ENCODE data around the gene SLC37A3. TPM values are rescaled to one million over a fixed set of nuclear protein-coding genes. Genes with fewer than 3 reads are reported as not detected.

SLC37A3 gene
- total and polyA plus RNA-seq, 8 donors, result 6.3 to 141 (median 55.2) TPM

DNA sequence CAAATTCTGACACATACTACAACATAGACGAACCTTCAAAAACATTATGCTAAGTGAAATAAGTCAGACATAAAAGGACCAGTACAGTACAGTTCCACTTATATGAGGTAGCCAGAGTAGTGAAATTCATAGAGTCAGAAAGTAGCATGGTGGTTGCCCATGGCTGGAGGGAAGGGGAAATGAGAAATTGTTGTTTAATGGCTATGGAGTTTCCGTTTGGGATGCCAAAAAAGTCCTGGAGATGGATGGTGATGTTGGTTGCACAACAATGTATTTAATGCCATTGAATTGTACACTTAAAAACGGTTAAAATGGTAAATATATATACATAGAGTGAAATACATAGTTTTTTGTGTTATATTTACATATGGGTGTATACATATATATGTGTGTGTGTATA lies 2.1 kb upstream of the SLC37A3 start:
- Histone ChIP-seq H3K4me3 (no peak overlapping the region), H3K9me3 (no peaks in the 10 kb centered on the region), H3K4me1 (peaks cover 14 to 47% (median 24%) of the 10 kb centered on the region in 4 donors), H3K36me3 (no peaks in the 10 kb centered on the region), H3K27me3 (peaks cover 0 to 14% (median 0%) of the 10 kb centered on the region in 3 donors), H3K27ac (no peak overlapping the region)
- intact Hi-C loops (cut with DNase I; ENCODE audit: low total_unique reads), result no loop called here
- no peak for DNase-seq
- WGBS, 5 donors, result 75 to 87% (median 82%) methylated on average over 3 of the region's 3 CpGs
- no peak for TF ChIP-seq EP300 (IDR thresholded peaks at IDR 0.05)

DNA sequence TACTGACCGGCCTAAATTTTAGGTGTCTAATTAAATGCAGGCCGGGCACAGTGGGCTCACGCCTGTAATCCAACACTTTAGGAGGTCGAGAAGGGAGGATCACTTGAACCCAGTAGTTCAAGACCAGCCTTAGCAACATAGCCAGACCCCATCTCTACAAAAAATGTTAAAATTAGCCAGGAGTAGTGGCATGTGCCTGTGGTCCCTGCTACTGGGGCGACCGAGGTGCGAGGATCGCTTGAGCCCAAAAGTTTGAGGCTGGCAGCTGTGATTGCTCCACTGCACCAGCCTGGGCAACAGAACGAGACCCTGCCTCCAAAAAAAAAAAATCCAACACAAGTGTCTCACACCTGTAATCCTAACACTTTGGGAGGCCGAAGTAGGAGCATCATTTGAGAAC lies 491 bp upstream of the SLC37A3 start:
- intact Hi-C loops (cut with DNase I; ENCODE audit: low total_unique reads), result no loop called here
- Histone ChIP-seq H3K27ac (no peak overlapping the region), H3K4me3 (peak overlapping the region in 3 of 4 donors; percentile 69 to 94 (median 78)), H3K9me3 (no peaks in the 10 kb centered on the region), H3K36me3 (no peaks in the 10 kb centered on the region), H3K4me1 (peaks cover 4 to 38% (median 22%) of the 10 kb centered on the region in 4 donors), H3K27me3 (peaks cover 0 to 10% (median 0%) of the 10 kb centered on the region in 3 donors)
- DNase-seq, result no peak
- 73 to 84% (median 77%) methylated on average over 10 of the region's 10 CpGs for WGBS, 5 donors
- TF ChIP-seq EP300 (IDR thresholded peaks at IDR 0.05), result no peak
- TF ChIP-seq, protein P1, sequence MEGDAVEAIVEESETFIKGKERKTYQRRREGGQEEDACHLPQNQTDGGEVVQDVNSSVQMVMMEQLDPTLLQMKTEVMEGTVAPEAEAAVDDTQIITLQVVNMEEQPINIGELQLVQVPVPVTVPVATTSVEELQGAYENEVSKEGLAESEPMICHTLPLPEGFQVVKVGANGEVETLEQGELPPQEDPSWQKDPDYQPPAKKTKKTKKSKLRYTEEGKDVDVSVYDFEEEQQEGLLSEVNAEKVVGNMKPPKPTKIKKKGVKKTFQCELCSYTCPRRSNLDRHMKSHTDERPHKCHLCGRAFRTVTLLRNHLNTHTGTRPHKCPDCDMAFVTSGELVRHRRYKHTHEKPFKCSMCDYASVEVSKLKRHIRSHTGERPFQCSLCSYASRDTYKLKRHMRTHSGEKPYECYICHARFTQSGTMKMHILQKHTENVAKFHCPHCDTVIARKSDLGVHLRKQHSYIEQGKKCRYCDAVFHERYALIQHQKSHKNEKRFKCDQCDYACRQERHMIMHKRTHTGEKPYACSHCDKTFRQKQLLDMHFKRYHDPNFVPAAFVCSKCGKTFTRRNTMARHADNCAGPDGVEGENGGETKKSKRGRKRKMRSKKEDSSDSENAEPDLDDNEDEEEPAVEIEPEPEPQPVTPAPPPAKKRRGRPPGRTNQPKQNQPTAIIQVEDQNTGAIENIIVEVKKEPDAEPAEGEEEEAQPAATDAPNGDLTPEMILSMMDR (IDR thresholded peaks at IDR 0.05), result no peak

DNA sequence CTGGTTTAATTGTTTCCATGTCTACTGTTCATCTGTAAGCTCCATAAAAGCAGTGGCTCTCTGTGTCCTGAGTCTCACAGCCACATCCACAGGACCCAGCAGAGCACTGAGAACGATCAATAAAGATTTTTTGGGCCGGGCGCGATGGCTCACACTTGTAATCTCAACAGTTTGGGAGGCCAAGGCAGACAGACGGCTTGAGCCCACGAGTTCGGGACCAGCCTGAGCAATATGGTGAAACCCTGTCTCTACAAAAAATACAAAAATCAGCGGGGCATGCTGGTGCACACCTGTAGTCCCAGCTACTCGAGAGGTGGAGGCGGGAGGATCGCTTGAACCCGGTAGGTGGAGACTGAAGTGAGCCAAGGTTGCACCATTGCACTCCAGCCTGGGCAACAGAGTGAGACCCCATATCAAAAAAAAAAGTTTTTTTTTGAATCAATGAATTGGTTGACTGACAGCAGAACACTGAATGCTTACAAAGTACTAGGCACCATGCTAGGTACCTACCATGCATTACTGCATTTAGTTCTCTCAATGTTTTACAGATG lies 4.5 kb downstream of the SLC37A3 start:
- no peak for TF ChIP-seq EP300 (IDR thresholded peaks at IDR 0.05)
- TF ChIP-seq POLR2A (IDR thresholded peaks at IDR 0.05), result no peak
- no peak for TF ChIP-seq POLR2AphosphoS5 (IDR thresholded peaks at IDR 0.05)
- TF ChIP-seq, protein P1 (IDR thresholded peaks at IDR 0.05), result no peak
- Histone ChIP-seq H3K36me3 (no peaks in the 10 kb centered on the region), H3K27me3 (no peaks in the 10 kb centered on the region), H3K4me1 (peaks cover 5 to 53% (median 19%) of the 10 kb centered on the region in 4 donors), H3K9me3 (no peaks in the 10 kb centered on the region), H3K4me3 (no peak overlapping the region), H3K27ac (no peak overlapping the region)
- intact Hi-C loops (cut with DNase I; ENCODE audit: low total_unique reads), result no loop called here
- no peak for DNase-seq
- 95 to 99% (median 97%) methylated on average over 12 of the region's 12 CpGs for WGBS, 5 donors

DNA sequence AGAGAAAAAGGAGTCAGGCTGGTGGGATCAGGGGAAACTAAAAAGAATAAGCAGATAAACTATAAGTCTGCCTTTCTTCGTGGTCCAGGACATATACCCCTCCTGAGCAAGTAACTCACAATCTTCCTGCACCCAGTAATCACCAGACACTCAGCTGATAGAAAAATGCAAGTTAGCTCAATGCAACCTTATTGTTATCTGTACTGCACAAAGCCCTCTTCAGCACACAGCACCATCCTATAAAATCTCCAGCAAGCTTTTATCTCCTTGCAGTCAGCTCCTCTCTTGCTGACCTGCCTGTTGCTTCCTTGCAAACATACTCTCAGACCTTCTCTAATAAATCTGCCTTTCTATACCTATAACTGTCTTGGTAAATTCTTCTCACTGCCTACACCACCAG lies 6.7 kb downstream of the SLC37A3 start:
- TF ChIP-seq POLR2AphosphoS5 (IDR thresholded peaks at IDR 0.05) (no peak), EP300 (IDR thresholded peaks at IDR 0.05) (no peak), POLR2A (IDR thresholded peaks at IDR 0.05) (no peak)
- TF ChIP-seq, protein P1 (IDR thresholded peaks at IDR 0.05), result no peak
- no peak for DNase-seq
- Histone ChIP-seq H3K36me3 (no peaks in the 10 kb centered on the region), H3K27me3 (no peaks in the 10 kb centered on the region), H3K9me3 (no peaks in the 10 kb centered on the region), H3K4me3 (no peak overlapping the region), H3K27ac (no peak overlapping the region), H3K4me1 (peaks cover 5 to 38% (median 12%) of the 10 kb centered on the region in 4 donors)
- 85 to 95% (median 88%) methylated on average over 1 of the region's 1 CpG for WGBS, 5 donors
- intact Hi-C loops (cut with DNase I; ENCODE audit: low total_unique reads), result no loop called here

DNA sequence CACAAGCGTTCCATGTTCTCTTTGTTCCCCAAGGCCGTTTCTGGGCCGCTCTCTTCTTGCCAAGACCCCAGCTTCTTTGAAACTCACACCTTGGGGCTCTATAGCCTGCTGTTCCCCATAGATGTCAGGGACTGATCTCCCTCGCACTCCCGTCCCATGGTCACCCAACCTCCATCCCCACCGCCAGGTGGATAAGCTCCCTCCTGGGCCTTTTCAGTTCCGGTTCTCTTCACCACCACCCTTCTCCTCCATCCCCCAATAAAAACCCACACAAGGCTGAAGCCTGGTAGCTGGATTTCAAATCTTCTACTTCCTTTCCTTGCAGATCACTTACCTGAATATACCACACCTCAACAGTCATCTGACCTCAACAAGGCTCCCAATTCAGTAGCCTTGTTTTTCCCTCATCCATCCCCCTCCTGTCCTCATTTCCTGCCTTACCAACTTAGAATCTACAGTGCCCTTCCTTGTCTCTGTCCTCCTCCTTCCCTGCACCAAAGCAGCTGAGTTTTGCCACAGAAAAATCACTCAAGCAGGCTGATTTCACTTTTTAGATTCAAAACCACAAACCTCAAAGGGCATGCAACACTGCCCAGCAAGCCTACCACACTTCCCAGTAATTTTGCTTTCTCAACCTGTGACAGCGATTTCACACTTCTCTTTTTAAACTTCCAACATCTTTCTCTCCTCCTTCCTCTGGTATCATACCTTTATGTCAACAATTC lies 7.7 kb downstream of the SLC37A3 start:
- Histone ChIP-seq H3K27ac (no peak overlapping the region), H3K4me3 (no peak overlapping the region), H3K36me3 (peaks cover 0 to 4% (median 0%) of the 10 kb centered on the region in 4 donors), H3K4me1 (peaks cover 0 to 29% (median 6%) of the 10 kb centered on the region in 4 donors), H3K27me3 (no peaks in the 10 kb centered on the region), H3K9me3 (no peaks in the 10 kb centered on the region)
- TF ChIP-seq EP300 (IDR thresholded peaks at IDR 0.05) (no peak), POLR2AphosphoS5 (IDR thresholded peaks at IDR 0.05) (no peak), POLR2A (IDR thresholded peaks at IDR 0.05) (no peak)
- TF ChIP-seq, protein P1 (IDR thresholded peaks at IDR 0.05), result no peak
- DNase-seq, result peak in 1 of 2 donors; percentile 22
- WGBS, 5 donors, result 89 to 92% (median 90%) methylated on average over 8 of the region's 8 CpGs
- intact Hi-C loops (cut with DNase I; ENCODE audit: low total_unique reads), result no loop called here
